PC-3 (cell line): ENCODE measurements around the gene MACROH2A2.

Experiments
- EZH2 ChIP-seq: fragments of 300-600 bp; sonication (generic); IDR thresholded peaks from one replicate; pipeline ENCODE4 v1.6.1; 2017; ENCODE audit warnings: antibody characterized with exemption, mild to moderate bottlenecking, low read length; ENCODE audit not compliant: unreplicated experiment
- TF ChIP-seq, protein P1 (sequence below): fragments of 300-600 bp; sonication (generic); conservative IDR thresholded peaks from 2 replicates; pipeline ENCODE4 v1.5.1; 2017; ENCODE audit warnings: antibody characterized with exemption, low read depth, mild to moderate bottlenecking, low read length

DNA sequence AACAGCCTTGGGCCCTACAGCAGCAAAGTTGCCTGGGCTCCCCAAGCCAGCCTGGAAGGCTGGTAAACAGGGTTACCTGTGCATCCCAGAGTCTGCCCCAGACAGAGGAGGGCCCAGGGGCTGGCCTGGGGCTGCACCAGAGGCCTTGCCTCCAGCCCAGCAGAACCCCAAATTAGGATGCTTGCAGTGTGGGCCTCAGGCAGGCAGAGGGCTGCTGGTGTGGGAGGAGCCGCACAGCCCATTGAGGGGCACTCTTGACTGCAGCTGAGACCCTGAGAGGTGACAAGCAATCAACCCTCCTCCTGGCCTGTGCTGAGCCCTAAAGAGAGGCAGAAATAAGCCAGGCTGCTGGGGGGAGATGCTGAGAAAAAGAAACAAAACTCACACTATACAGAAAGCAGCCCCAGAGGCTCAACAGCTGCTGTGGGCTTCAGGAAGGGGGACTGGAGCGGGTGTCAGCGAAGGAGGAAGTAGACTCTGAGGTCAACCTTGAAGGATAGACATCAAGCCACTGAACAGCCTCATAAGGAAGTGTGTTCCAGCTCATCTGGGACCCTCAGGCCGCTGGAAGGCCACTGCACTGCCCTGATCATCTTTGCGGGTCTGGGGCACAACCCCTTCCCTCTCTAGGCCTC lies 73.4 kb downstream of the MACROH2A2 start:
- TF ChIP-seq, protein P1, sequence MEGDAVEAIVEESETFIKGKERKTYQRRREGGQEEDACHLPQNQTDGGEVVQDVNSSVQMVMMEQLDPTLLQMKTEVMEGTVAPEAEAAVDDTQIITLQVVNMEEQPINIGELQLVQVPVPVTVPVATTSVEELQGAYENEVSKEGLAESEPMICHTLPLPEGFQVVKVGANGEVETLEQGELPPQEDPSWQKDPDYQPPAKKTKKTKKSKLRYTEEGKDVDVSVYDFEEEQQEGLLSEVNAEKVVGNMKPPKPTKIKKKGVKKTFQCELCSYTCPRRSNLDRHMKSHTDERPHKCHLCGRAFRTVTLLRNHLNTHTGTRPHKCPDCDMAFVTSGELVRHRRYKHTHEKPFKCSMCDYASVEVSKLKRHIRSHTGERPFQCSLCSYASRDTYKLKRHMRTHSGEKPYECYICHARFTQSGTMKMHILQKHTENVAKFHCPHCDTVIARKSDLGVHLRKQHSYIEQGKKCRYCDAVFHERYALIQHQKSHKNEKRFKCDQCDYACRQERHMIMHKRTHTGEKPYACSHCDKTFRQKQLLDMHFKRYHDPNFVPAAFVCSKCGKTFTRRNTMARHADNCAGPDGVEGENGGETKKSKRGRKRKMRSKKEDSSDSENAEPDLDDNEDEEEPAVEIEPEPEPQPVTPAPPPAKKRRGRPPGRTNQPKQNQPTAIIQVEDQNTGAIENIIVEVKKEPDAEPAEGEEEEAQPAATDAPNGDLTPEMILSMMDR = no peak
- no peak for TF ChIP-seq EZH2
